Activated CD8-positive, alpha-beta memory T cell treated with anti-CD3 and anti-CD28 coated beads for 4 hours (primary cell): ENCODE results near the gene GSS.

Experiments used
- DNase-seq, 2 donors: peaks; one replicate each; pipeline ENCODE4 v3.0.0-alpha.2; 2020; ENCODE audit warnings: low read depth in 2 of 2

Gene GSS

GRCh38 chr20:34946661-34947060, 8.9 kb downstream of the GSS start:
- DNase-seq: no peak

- DNase-seq: no peak
Measured at GRCh38 chr20:34945315-34946077, 10.1 kb downstream of the GSS start.

GRCh38 chr20:34943808-34944567, 11.6 kb downstream of the GSS start:
- no peak for DNase-seq

- DNase-seq: no peak
Measured at GRCh38 chr20:34942301-34942700, 13.3 kb downstream of the GSS start.

GRCh38 chr20:34941226-34941625, 14.4 kb downstream of the GSS start:
- no peak for DNase-seq

- DNase-seq: no peak
Measured at GRCh38 chr20:34940081-34940481, 15.5 kb downstream of the GSS start.

GRCh38 chr20:34938466-34939163, 17.0 kb downstream of the GSS start:
- no peak for DNase-seq

GRCh38 chr20:34931771-34932170, 23.8 kb downstream of the GSS start:
- no peak for DNase-seq

GRCh38 chr20:34928411-34928810, 27.2 kb downstream of the GSS start:
- no peak for DNase-seq

GRCh38 chr20:34927736-34928135, 27.9 kb downstream of the GSS start:
- DNase-seq: no peak

GRCh38 chr20:34926581-34926980, 29.0 kb downstream of the GSS start:
- DNase-seq: no peak

GRCh38 chr20:34925981-34926380, 29.6 kb downstream of the GSS start:
- DNase-seq: no peak

GRCh38 chr20:34925341-34925740, 30.3 kb downstream of the GSS start:
- no peak for DNase-seq

- DNase-seq: no peak
Measured at GRCh38 chr20:34923414-34923813, 32.2 kb downstream of the GSS start.

GRCh38 chr20:34922654-34923381, 32.8 kb downstream of the GSS start:
- no peak for DNase-seq

- no peak for DNase-seq
Measured at GRCh38 chr20:34921436-34921835, 34.2 kb downstream of the GSS start.

- DNase-seq: no peak
Measured at GRCh38 chr20:34920055-34920454, 35.6 kb downstream of the GSS start.

GRCh38 chr20:34916774-34917354, 38.7 kb downstream of the GSS start:
- no peak for DNase-seq

GRCh38 chr20:34915749-34916455, 39.7 kb downstream of the GSS start:
- DNase-seq: no peak

GRCh38 chr20:34915131-34915530, 40.5 kb downstream of the GSS start:
- no peak for DNase-seq
